Stimulated activated CD8-positive, alpha-beta memory T cell treated with anti-CD3 and anti-CD28 coated beads, Interleukin-12 subunit alpha, Interleukin-12 subunit beta, amount 100 ng/mL, for 1 hour (primary cell): ENCODE data around the gene EOGT.

Experiments
- DNase-seq: peaks from one replicate; pipeline ENCODE4 v3.0.0-alpha.2; 2020; ENCODE audit warnings: low read depth

Gene EOGT

GRCh38 chr3:68963376-68963775 is 50.1 kb downstream of the EOGT start:
- no peak for DNase-seq

DNA sequence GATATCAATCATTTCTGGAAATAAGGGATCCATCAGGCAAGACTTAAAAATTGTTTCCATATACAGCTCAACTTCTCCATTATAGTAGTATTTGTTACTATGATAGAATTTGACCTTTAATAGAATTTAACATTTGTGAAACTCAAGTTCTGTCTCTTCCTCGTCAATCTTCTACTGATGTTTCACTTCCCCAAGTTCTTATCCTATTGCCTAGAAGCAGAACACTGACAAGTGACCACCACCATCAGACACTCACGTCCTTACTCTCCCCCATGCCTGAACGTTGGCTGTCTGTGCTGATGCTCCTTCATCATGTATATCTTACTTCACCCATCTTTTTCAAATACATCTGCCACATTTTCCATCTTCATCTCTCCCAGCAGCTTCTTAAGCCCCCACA is 54.6 kb downstream of the EOGT start:
- no peak for DNase-seq

DNA sequence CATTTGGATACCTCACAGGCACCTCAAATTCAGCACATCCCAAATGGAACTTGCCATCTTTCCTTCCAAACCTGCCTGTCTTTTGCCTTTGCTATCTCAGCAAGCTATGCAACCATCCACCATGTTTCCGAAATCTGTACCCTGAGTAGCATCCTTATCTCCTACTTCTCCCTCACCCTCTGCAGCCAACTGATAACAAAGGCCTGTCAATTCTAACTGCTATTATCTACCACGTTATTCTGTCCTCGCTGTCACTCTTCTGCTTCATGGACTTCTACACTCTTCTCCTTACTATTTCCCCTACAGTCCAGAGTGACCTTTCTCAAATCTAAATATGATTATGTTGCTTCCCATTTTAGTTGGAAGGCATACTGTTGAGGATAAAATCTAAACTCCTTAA is 55.6 kb downstream of the EOGT start:
- no peak for DNase-seq

DNA sequence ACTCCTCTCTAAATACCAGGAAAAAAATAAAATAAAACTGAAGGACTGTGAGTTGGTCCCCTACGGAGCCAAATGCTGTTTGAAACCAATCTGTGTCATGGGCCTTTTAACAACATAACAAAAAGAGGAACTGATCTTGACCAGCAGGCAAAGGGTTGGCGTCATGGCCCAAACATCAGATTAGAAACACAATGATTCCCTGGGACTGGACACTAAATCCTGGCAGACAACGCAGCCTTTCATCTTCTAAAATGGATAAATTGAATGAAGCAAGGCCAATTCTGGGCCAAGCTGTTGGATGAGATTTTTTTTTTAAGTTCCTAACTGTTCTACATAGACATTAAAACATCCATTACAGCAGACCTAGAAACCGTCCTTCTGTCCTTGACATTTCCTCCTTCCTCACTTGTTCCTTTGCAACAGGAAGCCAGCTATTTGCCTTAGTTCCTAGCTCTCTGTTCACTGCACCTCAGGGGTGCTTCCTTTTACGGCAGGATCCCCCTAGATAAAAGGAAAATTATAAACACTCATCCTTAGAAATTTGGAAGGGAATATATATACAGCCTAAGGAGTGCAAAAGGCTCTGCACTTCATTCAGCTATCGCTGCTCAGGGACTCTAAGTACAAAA is 59.6 kb downstream of the EOGT start:
- DNase-seq = no peak

GRCh38 chr3:68945225-68945624 is 68.3 kb downstream of the EOGT start:
- no peak for DNase-seq

DNA sequence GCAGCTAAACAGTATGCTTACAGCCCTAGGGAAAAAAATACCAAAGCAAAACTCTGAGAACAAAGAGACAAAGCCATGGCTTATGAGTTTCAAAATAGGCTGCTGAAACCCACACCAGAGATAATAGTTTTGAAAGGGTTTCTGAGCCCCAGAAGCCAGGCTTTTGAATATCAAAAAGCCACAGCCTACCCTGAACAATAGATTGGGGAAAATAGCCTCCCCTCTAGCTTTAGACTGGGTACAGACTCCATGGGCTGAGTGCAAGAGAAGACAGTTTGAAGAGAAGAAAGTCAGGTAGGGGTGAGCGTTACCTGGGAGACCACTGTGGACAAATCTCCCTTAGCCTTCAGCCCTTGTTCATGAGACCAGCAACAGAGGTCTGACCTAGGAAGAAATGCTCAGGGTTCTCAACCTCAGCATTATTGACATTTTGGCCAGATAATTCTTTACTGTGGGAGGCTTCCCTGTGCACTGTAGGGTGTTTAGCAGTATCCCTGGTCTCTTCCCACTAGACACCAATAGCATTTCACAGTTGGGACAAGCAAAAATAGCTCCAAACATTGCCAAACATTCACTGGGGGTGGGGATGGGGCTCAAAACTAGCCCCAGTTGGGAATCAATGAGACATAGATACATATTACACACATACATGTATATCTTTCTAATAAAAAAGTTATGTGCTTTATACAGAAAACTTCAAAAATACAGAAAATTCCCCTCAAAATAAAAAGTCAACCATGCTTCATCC is 69.6 kb downstream of the EOGT start:
- DNase-seq = no peak

GRCh38 chr3:68941055-68941454 is 72.4 kb downstream of the EOGT start:
- DNase-seq = no peak

GRCh38 chr3:68936856-68937255 is 76.6 kb downstream of the EOGT start:
- DNase-seq = no peak

DNA sequence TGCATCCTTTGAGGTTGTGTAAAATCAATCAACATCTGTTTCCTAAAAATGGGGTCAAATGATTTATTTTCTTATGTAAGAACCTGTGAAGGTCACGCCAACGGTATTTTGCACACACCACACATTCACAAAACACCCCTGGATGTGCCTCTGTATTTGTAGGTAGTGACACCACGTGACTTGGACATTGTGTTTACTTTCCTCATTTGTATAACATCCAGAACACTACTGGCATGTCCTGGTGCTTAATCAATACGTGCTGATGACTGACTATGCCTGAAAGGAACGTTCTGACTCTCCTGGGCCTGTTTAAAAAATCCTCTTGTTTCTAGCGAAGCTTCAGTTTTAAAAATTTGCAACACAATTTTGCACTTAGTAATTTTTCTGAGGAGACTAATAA is 77.7 kb downstream of the EOGT start:
- DNase-seq = no peak

DNA sequence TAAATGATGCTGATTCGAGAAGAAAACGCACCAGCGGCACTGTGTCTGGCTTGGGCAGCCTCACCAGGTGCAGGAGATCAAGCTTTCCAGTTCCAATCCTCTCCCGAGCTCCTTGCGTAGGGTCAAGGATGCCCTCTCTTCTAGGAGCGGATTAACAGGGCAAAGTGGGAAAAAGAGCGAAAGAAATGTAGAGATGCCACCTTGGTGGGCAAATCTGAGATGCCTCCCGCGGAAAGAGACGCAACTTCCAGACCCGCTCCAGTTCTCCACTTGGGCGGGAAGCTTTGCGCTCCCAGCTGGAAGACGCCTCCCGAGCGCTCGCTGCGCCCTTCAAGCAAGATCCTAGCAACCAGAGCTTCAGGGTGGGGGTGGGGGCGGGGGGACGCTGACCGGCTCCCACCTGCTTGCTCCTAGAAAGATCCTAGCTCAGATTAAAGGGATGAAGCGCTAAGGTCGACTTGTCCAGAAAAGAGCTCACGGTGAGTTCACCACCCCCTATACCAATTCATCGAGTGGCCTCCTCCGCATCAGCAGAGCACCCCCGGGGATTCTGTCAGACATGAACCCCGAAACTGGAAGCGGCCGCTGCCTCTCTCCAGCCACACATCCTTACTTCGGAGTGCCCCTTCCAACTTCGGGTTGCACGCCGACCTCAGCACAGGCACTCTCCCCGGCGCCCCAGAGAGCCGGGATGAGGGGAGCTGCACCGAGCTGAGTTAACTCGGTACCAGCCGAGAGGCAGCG is 81.9 kb downstream of the EOGT start:
- no peak for DNase-seq
